GM21786 (cell line): ENCODE measurements around the gene RILPL2.
"Not testable (repeated sequence)": the region's sequence is repeated elsewhere in the genome, so short reads cannot be mapped to it uniquely, and the experiment has no call there.

Experiments
- ATAC-seq: cut with Tn5 transposase; IDR thresholded peaks from one replicate; pipeline ENCODE4 v1.9.1; 2021; ENCODE audit not compliant: unreplicated experiment

Gene RILPL2

DNA sequence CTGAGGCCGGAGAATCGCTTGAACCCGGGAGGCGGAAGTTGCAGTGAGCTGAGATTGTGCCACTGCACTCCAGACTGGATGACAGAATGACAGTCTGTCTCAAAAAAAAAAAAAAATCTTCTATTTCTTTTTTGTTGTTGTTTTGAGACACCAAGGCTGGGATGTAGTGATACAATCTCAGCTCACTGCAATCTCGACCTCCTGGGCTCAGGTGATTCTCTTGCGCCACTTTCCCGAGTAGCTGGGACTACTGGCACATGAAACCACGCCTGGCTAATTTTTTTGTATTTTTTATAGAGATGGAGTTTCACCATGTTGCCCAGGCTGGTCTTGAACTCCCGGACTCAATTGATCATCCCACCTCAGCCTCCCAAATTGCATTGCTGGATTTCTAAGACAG is 14.2 kb upstream of the RILPL2 start:
- ATAC-seq, result no peak

GRCh38 chr12:123449856-123450255 is 13.4 kb upstream of the RILPL2 start:
- no peak for ATAC-seq

DNA sequence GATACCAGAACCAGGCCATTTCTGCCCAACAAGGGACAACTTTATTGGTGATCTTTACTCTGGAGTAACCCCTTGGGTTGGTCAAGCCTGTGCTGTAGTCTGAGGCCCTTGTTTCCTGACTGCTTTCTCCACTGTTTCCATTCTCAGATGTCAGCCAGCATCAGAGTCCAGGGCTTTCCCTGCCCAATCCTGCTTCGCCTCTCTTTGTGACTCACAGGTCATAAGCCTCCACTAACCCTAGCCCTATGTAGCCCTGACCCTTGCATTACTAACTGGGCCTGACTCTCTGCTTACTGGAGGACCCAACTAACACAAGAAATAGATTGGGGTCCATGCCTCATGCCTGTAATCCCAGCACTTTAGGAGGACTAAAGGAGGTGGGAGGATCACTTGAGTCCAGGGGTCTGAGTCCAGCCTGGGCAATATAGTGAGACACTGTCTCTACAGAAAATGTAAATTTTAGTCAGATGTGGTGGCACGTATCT is 12.8 kb upstream of the RILPL2 start:
- ATAC-seq, result no peak

GRCh38 chr12:123446333-123446713 is 9.8 kb upstream of the RILPL2 start:
- no peak for ATAC-seq

GRCh38 chr12:123445388-123446332 is 9.2 kb upstream of the RILPL2 start:
- ATAC-seq, result no peak

DNA sequence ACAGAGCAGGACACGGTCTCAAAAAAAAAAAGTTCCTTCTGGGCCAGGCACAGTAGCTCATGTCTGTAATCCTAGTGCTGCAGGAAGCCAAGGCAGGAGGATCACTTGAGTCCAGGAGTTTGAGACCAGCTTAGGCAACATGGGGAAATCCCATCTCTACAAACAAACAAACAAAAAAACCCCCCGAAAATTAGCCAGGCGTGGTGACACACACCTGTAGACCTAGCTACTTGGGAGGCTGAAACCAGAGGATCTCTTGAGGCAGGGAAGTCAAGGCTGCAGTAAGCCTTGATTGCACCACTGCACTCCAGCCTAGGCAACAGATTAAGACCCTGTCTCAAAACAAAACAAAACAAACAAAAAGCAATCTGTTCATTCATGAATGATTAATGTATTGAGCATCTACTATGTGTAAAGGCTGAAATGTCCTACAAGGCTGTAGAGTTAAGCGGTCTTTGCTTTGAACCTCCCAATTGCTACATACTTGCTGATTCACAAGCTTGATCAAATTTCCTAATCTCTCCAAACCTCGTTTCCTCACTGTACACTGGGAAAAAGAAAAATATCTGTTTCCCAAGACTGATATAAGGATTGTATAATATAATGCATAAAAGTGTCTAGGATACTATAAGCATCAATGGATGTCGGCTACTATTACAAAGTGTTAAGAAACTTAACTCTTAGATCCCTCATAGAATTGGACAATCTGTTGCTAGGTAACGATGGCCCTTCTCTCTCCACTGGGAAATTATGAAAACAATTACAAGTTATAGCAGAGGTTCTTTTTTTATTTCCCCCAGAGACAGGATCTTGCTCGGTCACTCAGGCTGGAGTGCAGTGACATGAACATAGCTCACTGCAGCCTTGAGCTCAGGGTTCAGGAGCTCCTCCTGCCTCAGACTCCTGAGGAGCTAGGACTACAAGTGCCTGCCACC is 7.9 kb upstream of the RILPL2 start:
- ATAC-seq, result no peak

GRCh38 chr12:123442774-123443173 is 6.3 kb upstream of the RILPL2 start:
- ATAC-seq, result no peak

GRCh38 chr12:123441523-123442164 is 5.2 kb upstream of the RILPL2 start:
- ATAC-seq, result peak; percentile 55

GRCh38 chr12:123435636-123436016 is 858 bp downstream of the RILPL2 start:
- ATAC-seq, result no peak

- ATAC-seq, result no peak
Observed at GRCh38 chr12:123433615-123434014, 2.9 kb downstream of the RILPL2 start.

DNA sequence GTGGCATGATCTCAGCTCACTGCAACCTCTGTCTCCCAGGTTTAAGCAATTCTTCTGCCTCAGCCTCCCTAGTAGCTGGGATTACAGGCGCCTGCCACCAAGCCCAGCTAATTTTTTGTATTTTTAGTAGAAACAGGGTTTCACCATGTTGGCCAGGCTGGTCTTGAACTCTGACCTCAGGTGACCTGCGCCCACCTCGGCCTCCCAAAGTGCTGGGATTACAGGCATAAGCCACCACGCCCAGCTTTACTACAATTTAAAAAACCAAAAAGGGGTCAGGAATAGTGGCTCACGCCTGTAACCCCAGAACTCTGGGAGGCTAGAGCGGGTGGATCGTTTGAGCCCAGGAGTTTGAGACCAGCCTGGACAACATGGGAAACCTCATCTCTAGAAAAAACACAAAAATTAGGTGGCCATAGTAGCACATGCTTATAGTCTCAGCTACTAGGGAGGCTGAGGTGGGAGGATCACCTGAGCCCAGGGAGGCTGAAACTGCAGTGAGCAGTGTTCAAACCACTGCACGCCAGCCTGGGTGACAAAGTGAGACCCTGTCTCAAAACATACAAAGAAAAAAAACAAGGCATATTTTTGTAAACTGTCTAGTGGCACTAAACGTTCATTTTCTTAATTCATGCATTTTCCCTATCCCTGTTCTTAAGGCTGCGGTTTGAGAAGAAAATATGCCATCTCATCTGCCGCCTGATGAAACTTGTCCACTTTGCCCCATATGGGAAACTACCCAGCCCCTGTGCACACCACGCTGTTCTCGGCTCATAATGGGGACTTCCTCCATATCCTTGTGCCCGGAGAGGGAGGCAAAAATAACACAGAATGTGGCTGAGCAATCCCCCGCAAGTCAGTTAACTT is 4.3 kb downstream of the RILPL2 start:
- not testable (repeated sequence) for ATAC-seq

DNA sequence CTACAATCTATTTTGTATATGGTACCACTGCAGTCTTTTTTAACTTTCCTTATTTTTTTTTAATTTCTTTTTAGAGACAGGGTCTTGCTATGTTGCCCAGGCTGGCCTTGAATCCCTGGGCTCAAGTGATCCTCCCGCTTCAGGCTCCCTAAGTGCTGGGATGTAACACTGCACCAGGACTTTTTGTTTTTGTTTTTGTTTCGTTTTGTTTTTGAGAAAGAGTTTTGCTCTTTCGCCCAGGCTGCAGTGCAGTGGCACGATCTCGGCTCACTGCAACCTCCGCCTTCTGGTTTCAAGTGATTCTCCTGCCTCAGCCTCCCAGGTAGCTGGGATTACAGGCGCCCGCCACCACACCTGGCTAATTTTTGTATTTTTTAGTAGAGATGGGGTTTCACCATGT is 7.4 kb downstream of the RILPL2 start:
- not testable (repeated sequence) for ATAC-seq

DNA sequence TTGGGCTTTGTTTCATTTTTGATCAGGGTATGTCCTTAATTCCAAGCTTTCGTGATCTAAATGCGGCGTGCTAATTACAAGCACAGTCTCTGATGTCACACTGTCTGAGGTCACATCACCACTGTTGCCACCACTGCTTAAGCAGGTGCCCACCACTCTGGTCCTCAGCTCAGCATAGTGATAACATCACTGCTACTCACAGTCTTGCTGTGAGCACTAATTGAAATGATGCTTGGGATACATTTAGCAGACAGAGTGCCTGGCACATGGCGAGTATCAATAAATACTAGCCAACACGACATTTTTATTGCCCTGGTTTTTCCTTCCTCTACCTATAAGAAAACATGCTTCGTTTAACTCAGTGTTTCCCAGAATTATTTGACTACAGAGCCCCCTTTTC is 7.9 kb downstream of the RILPL2 start:
- no peak for ATAC-seq

DNA sequence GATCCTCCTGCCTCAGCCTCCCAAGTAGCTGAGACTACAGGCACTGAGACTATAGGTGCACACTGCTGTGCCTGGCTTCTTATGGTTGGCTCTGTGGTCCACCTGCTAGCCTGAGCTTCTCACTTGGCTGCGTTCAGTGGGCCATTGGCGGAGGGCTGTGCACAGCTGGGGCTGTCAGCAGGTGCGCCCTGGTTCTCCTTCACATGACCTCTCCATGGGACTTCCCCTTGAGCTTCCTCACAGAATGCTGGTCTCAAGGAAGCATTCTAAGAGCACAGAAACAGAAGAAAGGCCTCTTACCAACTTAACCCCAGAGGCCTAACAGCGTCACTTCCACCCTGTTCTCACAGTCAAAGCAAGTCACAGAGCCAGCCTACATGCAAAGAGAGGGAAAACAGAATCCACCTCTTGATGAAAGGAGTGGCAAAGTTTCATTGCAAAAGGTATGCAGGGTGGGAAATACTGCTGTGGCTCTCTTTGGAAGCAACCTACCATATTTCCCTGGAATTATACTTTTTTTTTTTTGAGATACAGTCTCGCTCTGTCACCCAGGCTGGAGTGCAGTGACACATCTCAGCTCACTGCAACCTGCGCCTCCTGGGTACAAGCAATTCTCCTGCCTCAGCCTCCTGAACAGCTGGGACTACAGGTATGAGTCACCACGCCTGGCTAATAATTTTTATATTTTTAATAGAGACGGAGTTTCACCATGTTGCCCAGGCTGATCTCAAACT is 9.3 kb downstream of the RILPL2 start:
- ATAC-seq, result peak; percentile 93

DNA sequence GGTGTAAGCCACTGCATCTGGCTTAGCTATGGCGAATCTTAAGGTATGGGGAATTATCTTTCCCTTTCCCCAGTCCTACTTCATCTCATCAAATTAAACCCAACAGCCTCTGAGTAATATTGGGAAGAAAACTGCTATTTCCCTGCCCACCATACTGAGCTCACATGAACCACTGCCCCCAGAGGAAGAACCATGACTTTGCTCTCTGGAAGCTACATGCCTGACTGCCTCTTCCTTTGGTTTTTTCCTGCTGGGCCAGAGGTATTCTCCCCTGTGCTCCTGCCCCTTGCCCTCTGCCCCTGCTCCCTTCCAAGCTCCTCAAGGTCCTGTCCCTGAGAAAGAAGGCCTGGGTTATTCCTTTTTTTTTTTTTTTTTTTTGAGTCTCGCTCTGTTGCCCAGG is 15.2 kb downstream of the RILPL2 start:
- no peak for ATAC-seq

- ATAC-seq, result no peak
Observed at GRCh38 chr12:123410041-123410412, 26.5 kb downstream of the RILPL2 start.

- ATAC-seq, result not testable (repeated sequence)
Observed at GRCh38 chr12:123409284-123410040, 27.0 kb downstream of the RILPL2 start.

DNA sequence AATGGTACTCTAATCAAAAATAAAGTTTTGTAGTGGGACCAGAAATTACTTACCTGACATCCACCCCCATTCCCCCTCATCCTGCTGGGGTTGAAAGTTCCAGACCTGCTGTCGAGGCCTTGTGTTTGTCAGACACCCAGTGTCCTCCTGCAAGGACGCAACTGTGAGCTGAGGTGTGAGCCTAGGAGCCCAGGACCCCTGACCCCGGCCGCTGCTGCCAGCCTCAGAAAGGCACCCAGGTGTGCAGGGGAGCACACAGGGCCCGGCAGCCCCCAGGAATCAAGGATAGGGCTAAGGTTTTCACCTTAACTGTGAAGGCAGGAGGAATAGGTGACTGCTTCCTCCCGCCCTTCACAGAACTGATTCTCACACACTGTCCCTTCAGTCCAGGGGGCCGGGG is 27.9 kb downstream of the RILPL2 start:
- ATAC-seq, result not testable (repeated sequence)

- ATAC-seq, result not testable (repeated sequence)
Observed at GRCh38 chr12:123407934-123408333, 28.6 kb downstream of the RILPL2 start.
